C4-2B (cell line): ENCODE measurements around the gene PLXNA1.

ENCODE experiments used
- H3K27ac ChIP-seq: fragments of 450-650 bp; 2 replicates; pipeline ENCODE4 v1.5.1; 2017
- ZFX ChIP-seq: fragments of 450-650 bp; IDR thresholded peaks from 2 replicates; pipeline ENCODE4 v1.6.1; 2017
- TF ChIP-seq, protein P1 (sequence below): fragments of 450-650 bp; conservative IDR thresholded peaks from 2 replicates; pipeline ENCODE4 v1.5.1; 2017; ENCODE audit warnings: mild to moderate bottlenecking

Gene PLXNA1

DNA sequence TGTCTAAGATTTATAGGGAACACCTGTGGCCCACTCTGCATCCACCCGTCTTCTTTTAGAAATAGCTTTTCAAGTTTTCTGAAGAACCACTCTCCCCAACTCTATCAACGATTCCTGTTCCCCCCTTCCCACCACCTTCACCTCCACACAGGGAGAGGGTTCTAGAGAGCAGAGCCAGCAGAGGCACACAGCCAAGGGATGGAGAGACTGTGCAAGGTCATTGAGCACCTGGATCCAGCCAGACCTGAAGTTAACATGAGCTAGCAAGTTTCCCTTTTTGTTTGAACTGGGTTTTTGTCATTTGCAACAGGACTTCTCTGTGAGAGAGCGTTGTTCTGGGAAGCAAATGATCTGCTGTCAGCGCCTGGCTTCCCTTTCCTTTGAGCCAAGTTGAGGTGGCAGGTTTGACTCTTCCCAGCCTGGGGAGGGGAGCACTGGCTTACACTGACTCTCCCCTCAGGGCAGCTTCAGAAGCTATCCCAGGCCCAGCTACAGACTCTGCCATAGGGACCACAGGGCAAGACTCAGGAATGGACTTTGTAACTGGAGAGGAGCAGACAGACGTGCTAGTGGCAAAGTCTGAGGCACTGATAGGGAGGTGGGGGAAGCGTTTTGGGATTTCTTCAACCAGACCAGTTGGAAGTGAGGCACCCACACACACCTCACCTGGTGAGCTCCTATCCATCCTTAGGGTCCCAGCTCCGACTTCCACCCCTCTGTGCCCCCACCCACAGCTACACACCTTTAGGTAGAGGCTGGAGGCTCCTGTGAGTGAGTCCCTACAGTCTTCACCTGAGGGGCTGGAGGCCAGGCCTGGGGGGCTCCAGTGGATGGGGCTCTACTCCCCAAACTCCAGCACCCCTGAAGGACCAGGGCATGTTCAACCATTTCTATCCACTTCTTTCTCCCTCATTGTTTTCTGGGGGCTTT lies 19.4 kb upstream of the PLXNA1 start:
- H3K27ac ChIP-seq: no peak overlapping the region
- no peak for TF ChIP-seq ZFX
- TF ChIP-seq, protein P1, sequence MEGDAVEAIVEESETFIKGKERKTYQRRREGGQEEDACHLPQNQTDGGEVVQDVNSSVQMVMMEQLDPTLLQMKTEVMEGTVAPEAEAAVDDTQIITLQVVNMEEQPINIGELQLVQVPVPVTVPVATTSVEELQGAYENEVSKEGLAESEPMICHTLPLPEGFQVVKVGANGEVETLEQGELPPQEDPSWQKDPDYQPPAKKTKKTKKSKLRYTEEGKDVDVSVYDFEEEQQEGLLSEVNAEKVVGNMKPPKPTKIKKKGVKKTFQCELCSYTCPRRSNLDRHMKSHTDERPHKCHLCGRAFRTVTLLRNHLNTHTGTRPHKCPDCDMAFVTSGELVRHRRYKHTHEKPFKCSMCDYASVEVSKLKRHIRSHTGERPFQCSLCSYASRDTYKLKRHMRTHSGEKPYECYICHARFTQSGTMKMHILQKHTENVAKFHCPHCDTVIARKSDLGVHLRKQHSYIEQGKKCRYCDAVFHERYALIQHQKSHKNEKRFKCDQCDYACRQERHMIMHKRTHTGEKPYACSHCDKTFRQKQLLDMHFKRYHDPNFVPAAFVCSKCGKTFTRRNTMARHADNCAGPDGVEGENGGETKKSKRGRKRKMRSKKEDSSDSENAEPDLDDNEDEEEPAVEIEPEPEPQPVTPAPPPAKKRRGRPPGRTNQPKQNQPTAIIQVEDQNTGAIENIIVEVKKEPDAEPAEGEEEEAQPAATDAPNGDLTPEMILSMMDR: no peak

DNA sequence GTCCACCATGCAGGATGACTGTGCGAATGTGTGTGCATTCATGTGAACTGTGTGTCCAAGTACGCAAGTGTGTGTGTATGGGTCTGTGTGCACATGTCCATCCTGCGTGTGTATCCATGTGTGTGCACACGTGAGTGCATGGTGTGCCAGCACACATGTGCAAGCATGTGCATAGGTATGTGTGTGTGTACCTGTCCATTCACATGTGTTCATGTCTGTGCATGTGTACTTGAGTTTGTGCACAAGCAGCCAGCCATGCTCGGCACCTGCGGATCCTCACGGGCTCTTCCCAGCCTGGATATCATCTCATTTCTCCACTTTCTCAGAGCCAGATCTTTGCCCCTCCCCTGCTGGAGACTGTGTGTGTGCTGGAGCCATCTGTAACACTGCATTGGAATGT lies 18.7 kb upstream of the PLXNA1 start:
- H3K27ac ChIP-seq: no peak overlapping the region
- TF ChIP-seq, protein P1: no peak
- no peak for TF ChIP-seq ZFX

DNA sequence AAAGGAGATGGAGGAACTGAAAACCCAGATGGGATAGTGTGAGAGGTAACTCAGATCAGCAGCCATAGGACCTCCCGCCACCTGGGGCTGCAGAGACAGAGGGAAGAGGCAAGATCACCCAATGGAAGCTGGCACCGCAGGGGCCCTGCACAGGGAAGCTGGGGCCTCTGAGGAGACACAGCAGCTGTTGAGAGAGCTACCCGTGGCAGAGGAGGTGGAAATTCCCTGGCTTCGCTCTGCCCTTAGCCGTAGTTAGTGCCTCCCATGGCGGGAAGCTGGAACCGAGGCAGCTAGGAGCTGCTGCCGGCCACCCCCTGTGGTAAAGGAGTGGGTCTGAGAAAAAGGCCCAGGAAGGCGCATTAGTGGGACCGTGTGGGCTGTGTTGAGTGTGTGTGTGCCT lies 18.0 kb upstream of the PLXNA1 start:
- no peak overlapping the region for H3K27ac ChIP-seq
- no peak for TF ChIP-seq ZFX
- TF ChIP-seq, protein P1: no peak

DNA sequence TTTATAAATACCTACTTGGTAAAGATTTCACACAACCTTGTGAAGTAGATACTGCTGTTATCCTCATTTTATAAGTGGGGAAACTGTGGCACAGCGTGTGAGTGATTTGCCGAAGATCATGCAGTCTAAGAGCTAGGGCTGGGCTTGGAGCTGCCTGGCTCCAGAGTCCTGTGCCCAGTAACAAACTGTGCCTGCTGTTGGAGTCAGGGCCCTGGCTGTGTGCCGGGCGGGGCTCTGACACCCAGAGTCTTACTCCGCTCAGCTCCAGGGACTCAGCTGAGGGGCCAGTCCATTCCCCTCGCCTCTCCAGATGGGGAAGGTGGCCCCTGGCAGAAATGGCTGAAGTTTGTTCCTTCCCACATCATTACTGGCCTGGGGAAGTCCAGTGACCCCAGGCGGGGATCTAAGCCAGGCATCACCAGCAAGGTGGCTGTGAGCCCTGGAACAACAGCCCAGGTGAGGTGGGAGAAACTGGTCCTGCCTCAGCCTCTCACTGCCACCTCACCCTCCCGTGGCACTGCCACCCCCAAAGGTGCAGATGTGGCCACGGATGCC lies 17.3 kb upstream of the PLXNA1 start:
- TF ChIP-seq ZFX: no peak
- no peak overlapping the region for H3K27ac ChIP-seq

DNA sequence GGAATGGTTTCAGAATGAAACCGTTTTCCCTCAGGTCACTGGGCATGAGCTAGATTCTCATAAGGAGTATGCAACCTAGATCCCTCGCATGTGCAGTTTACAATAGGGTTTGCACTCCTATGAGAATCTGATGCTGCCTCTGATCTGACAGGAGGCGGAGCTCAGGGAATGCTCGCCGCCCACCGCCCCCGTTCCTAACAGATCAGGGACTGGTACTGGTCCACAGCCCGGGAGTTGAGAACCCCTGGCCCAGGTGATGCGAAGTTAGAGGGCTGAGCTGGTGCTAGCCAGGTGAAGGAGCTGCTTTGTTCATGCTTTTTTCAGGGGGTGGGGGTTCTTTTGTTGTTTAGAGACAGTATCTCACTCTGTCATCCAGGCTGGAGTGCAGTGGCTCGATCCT lies 15.5 kb upstream of the PLXNA1 start:
- TF ChIP-seq, protein P1: no peak
- no peak for TF ChIP-seq ZFX
- H3K27ac ChIP-seq: no peak overlapping the region

DNA sequence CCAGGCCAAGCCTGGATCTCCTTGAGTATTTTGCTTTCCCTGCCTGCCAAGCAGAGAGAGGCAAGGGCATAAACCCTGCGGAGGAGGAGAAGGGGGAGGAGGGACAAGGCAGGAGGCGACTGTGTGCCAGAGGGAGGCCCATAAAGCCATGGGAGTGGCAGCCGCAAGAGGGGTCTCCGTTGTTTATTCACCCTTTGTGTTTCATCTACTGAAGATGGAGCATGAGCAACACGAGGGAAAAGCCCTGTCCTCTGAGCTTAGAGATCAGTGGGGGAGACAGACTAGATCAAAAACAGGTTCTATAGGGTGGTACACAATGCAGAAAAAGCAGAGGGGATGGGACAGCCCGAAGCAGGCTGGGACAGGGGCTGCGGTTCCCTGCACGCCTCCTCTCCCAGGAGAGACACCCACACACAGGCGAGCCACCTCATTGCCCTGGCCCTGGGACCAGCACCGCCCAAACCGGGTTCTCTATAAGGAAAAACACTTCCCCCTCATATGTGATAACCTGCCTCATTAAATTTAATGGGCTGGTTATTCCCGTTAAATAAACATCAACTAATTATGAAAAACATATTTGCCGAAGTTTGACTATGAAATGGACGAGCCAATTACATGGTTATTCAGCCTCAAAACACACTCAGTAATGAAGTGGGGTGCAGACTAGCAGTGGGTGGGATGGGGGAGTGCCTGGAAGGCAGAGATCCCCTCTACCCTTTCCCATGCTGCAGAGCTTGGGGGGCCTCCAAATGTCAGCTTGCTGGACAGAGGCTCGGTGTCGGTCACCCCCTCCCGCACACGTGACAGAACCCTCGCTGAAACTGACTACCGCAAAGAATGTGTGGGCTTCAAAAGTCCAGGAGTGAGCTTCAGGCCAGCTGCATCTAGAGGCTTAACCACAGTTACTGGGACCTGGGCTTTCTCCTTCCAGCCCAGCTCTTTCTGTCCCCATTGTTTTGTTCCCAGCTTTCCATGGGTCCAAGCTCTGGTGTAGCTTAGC lies 14.2 kb upstream of the PLXNA1 start:
- no peak for TF ChIP-seq ZFX
- TF ChIP-seq, protein P1: no peak
- no peak overlapping the region for H3K27ac ChIP-seq

DNA sequence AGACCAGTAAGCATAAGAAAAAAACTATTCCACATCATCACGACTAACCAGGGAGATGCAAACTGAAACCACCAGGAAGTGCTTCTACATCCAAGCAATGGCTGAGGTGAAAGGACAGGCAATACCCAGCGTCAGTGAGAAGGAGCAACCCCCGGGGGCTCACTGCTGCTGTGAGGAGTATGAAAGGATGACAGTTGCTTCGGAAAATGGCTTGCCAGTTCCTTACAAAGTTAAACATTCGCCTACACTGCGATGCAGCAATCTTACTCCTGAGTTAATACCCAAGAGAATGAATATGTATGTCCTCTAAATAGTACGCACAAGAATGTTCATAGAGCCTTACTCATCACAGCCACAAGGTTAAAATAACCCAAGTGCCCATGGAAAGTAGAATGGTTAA lies 13.3 kb upstream of the PLXNA1 start:
- TF ChIP-seq, protein P1: no peak
- TF ChIP-seq ZFX: no peak
- H3K27ac ChIP-seq: no peak overlapping the region
